NCI-H1105 treated with DMSO at 0.1 percent for 48 hours (cell line): ENCODE measurements around the gene STAG2.

Source experiments
- DNase-seq: peaks from one replicate; lab custom pipeline; 2025; lab: John Stamatoyannopoulos, UW

The STAG2 gene

DNA sequence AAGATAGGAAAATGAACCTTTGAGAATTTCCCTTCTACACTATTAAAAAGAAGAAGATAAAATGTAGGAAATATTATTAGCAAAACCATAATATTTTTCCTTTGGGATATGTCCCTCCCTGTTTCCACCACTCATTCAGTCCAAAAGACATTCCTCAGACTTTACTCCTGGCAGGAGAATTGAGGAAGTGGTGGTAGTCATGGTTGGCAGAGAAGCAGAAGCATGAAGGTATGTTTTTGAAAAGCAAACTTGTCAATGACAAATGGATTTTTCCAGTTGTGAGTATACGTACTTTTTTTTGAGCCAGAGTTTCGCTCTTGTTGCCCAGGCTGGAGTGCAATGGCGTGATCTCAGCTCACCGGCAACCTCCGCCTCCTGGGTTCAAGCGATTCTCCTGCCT is 13.7 kb downstream of the STAG2 start:
- no peak for DNase-seq

DNA sequence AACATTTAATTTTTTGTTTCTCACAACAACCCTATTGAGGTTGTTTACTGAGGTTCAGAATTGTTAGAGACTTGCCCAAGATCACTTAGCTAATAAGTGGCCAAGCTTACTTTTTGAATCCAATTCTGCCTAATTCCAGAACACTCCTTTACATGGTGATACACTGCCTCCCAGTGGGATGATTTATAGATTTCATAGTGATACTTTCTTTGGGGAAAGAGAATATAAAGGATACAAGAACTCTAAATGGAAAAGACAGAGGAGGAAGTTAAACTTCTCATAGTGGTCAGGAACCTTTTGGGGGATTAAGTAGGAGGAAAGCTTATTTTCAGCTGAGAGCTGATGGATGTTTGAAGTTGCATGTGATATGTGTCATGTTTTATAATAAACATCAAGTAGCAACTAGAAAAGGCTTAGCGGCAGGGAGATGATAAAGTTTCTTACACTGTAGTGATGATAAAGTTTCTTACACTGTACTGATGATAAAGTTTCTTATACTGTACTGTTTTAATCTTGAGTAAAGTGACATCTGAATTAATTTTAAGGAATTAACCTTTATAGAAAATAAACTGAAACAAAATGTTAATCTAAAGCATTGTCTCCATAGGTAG is 15.3 kb downstream of the STAG2 start:
- DNase-seq, result no peak

DNA sequence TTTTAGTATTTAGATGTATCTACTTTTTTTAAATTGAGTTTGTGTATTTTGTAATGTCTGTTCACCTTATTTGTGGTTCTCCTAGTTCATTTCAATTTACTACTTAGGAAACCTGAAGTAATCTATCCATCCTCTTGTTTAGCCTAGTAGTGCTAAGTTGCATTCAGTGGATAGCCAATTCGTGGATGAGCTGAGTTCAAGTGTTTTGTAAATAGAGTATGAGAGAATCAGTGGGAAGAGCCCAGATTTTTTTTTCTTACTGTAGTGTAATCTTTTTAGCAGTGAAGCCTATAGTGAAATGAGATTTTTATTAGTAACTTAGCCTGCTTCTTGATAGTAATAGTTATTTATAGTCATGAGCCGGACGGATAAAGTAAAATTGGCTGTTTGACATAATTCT is 21.7 kb downstream of the STAG2 start:
- DNase-seq, result no peak

DNA sequence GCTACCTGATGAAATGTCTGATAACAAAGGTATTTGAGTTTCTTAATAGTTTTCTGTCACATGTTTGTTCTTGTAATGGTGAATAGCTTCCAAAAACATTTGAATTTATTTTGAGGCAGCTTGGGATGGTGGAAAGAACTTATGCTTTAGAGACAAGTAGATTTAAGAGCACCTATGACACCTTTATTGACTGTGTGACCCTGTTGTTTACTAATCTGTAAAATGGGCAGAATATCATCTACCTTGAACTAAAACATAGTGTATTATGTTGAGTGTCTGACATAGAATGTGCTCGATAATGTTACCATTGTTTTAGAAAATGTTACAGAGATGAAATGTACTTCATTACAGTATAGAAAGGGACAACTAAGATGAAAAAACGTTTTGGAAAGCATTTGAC is 24.9 kb downstream of the STAG2 start:
- no peak for DNase-seq

DNA sequence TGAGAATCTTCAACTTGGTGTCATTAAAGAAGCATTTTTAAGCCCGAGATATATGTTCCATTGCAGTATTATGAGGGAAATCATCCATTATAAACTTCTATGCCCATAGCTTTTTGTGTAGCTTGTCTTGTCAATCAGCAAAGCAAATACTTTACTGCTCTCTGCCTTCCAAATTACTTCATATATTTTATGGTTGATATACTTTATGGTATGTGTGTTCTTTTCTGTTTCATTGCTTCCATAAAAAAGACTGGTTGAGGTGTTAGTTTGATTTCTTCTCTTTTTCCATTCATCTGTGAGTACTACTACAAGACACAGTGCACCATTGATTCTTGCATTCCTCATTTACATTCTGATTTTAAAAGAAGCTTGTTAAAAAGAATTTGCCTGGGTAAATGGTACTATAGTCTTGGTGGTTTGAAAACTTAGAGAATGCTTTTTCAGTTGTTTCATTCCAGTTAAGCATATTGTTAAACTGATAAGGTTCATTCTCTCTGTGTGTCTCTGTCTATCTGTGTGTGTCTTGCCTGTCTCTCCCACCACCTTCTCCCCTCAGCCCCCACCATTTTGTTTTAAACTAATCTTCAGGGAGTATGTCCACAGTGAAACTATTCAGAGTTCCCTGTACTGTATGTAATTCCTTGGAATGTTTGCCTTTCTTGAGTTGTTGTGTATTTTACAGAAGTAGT is 27.1 kb downstream of the STAG2 start:
- no peak for DNase-seq

DNA sequence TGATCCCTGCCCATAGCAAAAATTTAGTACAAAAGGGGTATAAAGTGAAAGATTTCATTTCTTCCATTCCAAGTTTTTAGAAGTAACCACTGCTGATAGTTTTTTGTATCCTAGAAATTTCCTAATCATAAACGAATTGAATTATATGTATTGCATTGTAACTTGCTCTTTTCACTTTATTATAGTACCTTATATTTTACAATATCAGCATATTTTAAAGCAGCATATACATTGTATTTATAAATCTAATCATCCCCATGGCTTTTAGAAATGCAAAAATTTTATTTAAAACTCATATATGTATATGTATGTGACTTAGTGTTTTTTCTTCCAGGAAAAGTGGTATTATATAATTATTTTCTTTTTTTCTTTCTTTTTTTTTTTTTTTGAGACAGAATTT is 27.7 kb downstream of the STAG2 start:
- no peak for DNase-seq

DNA sequence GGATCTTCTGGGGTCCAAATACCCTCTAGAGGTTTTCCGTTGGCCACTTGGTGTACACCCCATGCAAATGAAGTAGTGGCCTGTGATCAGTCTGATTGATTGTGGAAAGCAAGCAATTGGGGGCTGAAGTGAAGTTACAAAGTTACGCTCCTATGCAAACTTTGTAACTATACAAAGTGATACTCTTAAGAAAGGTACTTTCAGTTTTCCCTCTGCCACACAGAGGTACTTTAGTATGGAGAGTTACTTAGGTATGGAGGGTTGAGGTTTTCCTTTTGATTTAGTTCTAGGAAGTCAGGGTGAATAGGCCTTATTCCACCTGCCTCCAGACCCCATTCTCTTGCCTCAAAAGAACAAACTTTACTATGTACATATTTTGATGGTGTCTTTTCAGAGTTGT is 28.7 kb downstream of the STAG2 start:
- no peak for DNase-seq

DNA sequence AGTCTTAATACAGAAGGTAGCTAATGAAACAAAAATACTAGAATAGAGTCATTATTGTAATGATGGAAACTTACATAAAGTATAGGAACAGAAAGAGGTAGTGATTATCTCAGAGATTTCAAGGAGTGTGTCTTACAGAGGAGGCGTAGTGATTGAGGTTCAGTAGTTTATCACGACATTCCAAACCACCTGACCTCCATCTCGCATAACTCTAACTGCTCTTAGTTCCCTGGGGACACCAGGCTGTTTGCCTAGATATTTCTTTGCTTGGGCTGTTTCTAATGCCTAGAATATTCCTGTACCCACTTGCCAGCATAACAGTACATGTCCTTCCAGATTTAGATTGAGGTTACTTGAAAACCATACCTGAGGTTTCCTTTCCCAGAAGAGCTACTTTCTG is 29.1 kb downstream of the STAG2 start:
- DNase-seq, result no peak

DNA sequence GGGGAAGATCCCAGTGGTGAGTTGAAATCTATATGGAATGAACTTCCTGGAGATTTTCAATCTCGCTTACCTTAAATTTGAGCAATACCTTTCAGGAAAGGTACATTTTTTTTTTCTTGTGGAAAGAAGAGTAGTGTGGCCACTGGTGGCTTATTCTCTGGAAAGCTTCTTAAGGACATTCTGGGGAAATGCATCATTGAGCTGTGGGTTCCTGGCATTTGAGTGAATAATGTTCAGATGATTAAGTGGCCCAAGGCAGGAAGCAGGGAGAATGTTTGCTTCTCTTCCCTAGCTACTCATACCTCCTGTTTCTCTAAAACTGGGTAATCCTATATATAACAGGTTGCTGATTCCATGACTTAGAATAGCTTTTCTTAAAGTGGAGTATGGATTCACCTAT is 31.8 kb downstream of the STAG2 start:
- no peak for DNase-seq

DNA sequence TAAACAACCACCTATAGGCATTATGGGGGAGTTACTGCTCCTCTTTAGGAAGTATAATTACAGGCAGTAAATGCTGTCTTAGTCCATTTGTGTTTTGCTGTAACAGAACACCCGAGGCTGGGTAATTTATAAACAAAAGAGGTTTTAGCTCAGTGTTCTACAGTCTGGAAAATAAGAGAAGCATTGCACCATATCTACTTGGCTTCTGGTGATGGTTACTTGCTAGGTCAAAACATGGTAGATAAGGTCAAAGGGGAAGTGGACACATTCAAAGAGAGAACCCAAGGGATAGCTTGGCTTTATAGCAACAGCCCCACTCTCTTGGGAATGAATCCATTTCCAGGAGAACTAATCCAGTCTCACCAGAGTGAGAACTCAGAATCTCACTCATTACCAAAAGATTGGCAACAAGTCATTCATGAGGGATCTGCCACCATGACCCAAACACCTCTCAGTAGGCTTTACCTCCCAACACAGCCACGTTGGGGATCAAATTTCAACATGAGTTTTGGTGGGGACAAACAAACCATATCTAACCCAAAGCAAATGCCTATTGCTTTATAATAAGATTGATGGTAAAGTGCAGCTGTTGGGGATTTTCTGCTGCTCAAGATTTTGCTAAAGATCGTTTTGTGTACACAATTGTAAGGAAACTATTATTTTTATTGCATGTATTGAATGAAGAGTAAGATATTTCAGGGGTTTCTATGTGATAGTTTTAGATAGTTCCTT is 32.6 kb downstream of the STAG2 start:
- no peak for DNase-seq

DNA sequence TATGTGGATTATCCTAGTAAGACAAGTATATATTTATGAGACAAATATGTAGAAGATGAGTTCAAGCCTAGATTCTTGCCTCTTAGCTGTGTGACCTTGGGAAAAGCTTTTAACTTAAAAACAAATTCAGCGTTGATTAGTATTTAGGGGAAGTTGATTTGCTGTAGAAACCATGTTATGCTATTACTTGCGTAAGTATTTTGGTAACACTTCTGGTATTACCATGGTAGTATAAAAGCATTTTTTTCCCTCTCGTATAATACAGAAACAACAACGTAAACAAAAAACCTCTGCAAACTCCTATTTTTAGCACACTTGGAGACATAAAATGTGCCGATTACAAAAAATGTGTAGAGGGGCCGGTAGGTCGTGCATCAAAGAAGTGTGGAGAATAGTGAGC is 33.2 kb downstream of the STAG2 start:
- no peak for DNase-seq

DNA sequence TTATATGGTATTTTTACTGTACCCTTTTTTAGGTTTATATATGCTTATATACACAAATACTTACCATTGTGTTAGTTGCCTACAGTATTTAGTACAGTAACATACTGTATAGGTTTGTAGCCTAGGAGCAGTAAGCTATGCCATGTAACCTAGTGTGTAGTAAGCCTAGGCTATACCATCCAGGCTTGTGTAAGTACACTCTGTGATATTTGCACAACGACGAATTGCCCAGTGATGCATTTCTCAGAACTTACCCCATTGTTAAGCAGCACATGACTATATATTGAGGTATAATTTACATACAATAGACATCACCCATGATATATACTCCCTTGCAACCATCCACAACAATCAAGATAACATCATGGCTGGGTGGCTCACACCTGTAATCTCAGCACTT is 40.1 kb downstream of the STAG2 start:
- DNase-seq, result no peak

DNA sequence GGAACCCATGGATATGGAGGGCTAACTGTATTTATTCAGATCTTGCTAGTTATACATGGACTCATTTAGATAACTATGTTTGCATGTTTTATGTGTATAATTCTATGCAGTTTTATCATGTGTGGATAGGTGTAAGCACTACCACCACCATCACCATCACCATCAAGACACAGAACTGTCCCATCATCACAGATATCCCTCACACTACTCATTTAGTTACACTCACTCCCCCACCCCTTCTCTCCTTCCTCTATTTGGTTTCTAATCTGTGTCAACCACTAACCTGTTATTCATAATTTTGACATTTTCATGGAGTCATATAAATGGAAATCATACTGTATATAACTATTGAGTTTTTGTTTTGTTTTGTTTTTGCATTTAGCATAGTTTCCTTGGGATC is 43.7 kb downstream of the STAG2 start:
- no peak for DNase-seq

DNA sequence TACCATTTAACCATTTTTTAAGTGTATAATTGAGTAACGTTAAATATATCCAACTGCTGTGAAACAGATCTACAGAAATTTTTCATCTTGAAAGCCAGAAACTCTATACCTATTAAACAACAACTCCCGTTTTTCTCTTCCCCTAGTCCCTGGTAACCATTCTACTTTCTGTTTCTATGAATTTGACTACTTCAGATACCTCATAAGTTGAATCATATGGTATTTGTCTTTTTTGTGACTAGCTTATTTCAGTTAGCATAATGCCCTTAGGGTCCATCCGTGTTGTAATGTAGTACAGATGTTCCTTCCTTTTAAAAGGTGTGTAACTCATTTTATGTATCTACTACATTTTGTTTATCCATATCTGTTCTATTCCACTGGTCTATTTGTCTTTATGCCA is 48.7 kb downstream of the STAG2 start:
- no peak for DNase-seq

DNA sequence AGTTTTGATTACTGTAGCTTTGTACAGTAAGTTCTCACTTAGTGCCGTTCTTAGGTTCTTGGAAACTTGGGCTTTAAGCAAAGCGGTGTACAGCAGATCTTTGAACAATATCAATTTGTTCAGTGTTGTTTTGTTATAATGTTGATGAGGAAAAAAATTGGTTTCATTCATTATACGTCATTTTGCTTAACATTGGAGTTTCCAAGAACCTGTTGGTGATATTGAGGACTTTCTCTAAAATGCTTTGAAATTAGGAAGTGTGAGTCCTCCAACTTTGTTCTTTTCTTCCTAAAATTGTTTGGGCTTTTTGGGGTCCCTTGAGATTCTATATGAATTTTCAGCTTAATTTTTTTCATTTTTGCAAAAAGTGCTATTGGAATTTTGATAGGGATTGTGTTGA is 49.1 kb downstream of the STAG2 start:
- no peak for DNase-seq

DNA sequence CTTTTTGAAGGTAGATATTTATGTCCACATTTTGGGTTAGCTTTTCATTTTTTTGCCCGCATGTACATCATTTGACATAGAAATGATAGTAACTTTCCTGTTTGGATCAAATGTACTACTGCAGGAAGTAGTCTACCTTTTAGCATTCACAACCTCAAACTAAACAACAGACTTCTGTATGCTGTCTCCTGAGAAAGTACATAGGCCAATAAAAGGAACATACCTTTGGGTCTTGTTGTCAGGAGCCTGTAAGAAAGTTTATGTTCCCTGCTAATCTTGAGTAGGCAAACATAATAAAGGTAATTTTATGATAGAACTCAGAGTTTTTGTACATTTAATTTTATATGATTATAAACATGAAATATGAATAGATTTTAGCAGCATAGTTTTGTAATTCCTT is 54.2 kb downstream of the STAG2 start:
- no peak for DNase-seq

DNA sequence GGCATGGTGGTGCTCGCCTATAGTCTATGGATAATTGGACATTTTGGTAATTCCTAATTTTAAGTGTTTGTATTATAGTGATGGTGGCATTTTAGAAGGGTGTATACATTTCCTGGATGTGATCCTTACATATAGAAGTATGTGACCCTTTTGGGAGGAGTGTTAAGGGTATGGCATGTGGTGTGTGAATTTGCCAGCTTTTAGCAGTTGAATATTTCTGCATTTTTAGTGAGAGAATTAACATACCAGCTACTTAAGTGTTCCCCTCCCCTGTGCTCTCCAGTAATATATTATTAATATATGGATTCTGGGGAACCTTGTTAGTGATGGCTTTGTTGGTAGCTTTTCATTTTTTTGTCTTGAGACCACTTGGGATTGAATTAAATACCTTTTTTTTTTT is 55.3 kb downstream of the STAG2 start:
- no peak for DNase-seq

DNA sequence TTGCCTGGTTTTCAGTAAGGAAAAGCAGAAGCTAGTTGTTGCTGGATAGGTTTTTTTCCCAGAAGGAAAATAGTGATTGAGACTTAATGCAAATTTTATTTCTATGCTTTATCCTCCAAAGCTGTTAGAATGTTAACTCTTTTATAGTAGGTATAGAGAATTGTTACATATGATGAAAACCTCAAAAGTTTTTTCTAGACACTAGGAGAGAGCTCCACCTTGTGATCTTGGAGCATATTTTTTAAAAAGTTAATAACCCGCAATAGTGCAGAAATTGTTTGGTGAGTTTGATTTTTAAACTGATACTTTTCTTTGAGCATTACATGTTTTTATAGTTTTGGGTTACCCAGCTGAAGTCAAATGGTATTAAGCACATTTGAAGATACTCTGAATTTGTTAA is 56.5 kb downstream of the STAG2 start:
- no peak for DNase-seq

DNA sequence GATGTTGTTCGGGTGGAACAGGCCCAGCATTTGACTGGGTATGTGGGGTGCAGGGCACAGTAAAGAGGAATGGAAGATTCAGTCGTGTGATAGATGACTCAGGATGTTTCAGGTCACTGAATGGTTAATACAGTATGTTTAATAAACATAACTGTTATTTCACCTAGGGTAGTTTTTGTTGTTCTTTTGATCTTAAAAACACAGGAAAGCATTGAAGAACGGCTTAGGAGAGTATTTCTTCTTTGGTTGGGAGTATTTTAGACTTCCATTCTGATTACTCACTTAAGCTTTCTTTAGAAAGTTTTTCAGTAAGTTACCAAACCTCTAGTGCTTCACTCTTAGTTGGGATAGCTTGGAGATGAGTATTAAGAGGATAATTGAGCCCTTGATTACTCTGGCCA is 62.3 kb downstream of the STAG2 start:
- no peak for DNase-seq

DNA sequence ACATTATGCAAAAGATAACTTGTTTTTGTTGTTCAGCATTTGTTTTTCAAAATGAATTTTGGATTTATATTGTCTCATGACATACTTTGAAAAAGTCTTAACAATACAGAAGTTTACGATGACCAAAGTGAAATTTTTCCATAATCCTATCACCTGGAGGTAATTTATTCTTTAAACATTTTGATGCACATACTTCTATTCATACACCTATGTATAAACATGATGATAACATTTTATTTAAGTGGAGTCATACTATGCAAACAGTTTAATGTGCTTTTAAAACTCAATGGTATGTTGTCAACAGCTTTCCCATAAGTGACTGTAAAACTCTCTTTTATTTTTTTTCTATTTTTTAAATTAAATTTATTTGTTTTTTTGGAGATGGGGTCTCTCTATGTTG is 65.0 kb downstream of the STAG2 start:
- no peak for DNase-seq

DNA sequence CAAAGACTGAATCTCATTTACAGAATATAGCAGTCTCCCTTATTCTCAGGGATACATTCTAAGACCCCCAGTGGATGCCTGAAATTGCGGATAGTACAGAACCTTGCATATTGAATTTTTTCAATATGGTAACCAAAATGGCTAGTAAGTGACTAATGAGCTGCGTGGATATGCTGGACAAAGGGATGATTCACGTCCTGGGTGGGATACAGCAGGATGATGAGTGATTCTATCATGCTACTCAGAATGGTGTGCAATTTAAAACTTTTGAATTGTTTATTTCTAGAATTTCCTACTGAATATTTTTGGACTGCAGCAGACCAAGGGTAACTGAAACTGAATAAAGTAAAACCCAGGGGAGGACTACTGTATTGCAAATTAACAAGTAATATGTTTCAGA is 66.7 kb downstream of the STAG2 start:
- DNase-seq, result no peak

DNA sequence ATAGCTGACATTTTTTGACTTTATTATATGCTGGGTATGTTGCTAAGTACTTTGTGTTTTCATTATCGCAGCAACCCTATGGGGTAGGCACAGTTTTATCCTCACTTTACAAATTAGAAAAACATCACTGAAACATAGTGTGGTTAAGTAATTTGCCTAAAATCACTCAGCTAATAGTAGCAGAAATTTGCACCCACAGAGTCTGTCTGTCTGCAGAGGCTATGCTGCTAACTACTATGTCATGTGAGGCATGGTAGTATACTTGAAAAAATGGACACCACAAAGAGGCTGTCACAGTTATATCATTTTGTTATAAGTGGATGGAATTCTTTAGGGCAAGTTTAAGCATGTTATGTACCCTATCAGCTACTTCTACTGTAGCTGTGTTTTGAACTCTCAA is 69.0 kb downstream of the STAG2 start:
- no peak for DNase-seq

DNA sequence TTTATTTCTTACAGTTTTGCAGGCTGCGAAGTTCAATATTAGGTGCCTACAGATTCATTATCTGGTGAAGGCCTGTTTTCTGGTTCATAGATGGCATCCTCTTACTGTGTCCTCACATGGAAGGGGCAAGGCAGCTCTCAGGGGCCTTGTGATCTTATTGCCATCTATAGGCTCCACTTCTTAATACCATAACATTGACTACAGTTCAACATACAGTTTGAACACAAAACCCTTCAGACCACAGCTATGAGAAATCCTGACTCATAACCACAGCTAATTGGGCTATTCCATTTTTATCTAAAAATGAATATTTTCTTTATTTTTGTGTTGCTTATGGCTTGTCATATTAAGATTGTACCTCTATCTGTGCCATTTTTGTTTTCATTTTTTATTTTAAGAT is 72.3 kb downstream of the STAG2 start:
- no peak for DNase-seq

DNA sequence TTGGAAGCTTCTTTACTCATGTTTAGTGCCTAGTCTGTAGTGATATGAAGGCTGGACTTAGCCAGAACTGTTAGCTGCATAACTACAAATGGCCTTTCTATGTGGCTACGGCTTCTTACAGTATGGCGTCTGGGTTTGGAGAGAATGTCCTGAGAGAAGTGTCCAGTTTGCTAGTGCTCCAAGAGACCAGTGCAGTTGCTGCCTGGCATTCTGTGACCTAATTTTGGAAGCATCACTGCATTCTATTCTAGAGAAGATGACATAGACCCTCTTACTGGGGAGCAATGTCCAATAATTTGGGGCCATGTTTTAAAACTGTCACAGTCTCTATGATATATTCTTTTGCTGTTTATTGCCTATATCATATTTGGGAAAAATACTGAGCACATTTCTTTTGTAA is 74.2 kb downstream of the STAG2 start:
- DNase-seq, result no peak
